Thoracic aorta (tissue), 2 donors: ENCODE measurements around the gene THRB. TPM values are rescaled to one million over a fixed set of nuclear protein-coding genes. Genes with fewer than 3 reads are reported as not detected.

Experiments used
- ATAC-seq: fragments of 150-250 bp; one replicate; pipeline ENCODE4 v1.8.0; 2017; ENCODE audit warnings: low read depth; ENCODE audit not compliant: insufficient number of reproducible peaks, low FRiP score
- DNase-seq: peaks from one replicate; pipeline ENCODE4 v3.0.0-alpha.2; 2020; ENCODE audit warnings: low spot score
- H3K27ac ChIP-seq, 2 donors: fragments of 200-600 bp; sonication (generic); 1 replicate in 1 of 2; 2 replicates in 1 of 2; pipeline ENCODE4 v1.5.1; 2016; ENCODE audit warnings: mild to moderate bottlenecking in 2 of 2, moderate library complexity in 2 of 2
- H3K27me3 ChIP-seq: fragments of 200-600 bp; sonication (generic); replicated peaks from 2 replicates; pipeline ENCODE4 v1.6.0; 2016; ENCODE audit warnings: mild to moderate bottlenecking; ENCODE audit not compliant: insufficient read depth
- H3K36me3 ChIP-seq: fragments of 200-600 bp; sonication (generic); one replicate; pipeline ENCODE4 v1.5.1; 2016
- H3K4me1 ChIP-seq, 2 donors: fragments of 200-600 bp; sonication (generic); 1 replicate in 1 of 2; 2 replicates in 1 of 2; pipeline versions ENCODE4 v1.5.1 to v1.6.0; 2016; ENCODE audit warnings: low read depth in 2 of 2, mild to moderate bottlenecking in 1 of 2; ENCODE audit not compliant: control insufficient read depth in 1 of 2
- H3K4me3 ChIP-seq: fragments of 200-600 bp; sonication (generic); 2 replicates; pipeline ENCODE4 v1.5.1; 2016; ENCODE audit warnings: mild to moderate bottlenecking
- H3K9me3 ChIP-seq: fragments of 200-600 bp; sonication (generic); 2 replicates; pipeline ENCODE4 v1.5.1; 2016
- CTCF ChIP-seq: fragments of 200-600 bp; sonication (generic); IDR thresholded peaks from one replicate; pipeline ENCODE4 v1.5.1; 2019; ENCODE audit warnings: antibody characterized with exemption
- total RNA-seq, 2 donors: library from RNA; depleted of rRNA; stranded (reverse); fragments of >200 nt; gene quantifications; one replicate each; pipeline versions ENCODE4 v1.1.0 to v1.2.3, GENCODE V29; 2016

THRB gene
- total RNA-seq, 2 donors from 2014 or later, result 40.3 to 65.6 TPM

- no peak overlapping the region for H3K4me3 ChIP-seq
- no peaks in the 10 kb centered on the region for H3K9me3 ChIP-seq
- no peaks in the 10 kb centered on the region for H3K36me3 ChIP-seq
- H3K27ac ChIP-seq, result no peak overlapping the region
- ATAC-seq, result no peak
- no peak for TF ChIP-seq CTCF
- no peaks in the 10 kb centered on the region for H3K27me3 ChIP-seq
- no peaks in the 10 kb centered on the region for H3K4me1 ChIP-seq
- DNase-seq, result no peak
Observed at GRCh38 chr3:24111711-24112110, 382.9 kb downstream of the THRB start.

GRCh38 chr3:24110051-24110450, 384.6 kb downstream of the THRB start:
- ATAC-seq (no peak), DNase-seq (no peak)
- Histone ChIP-seq H3K27ac (no peak overlapping the region), H3K4me1 (no peaks in the 10 kb centered on the region), H3K27me3 (no peaks in the 10 kb centered on the region), H3K36me3 (no peaks in the 10 kb centered on the region), H3K4me3 (no peak overlapping the region), H3K9me3 (no peaks in the 10 kb centered on the region)
- TF ChIP-seq CTCF, result no peak

- H3K27me3 ChIP-seq, result no peaks in the 10 kb centered on the region
- no peak for TF ChIP-seq CTCF
- H3K4me1 ChIP-seq, result peaks cover 11 to 15% of the 10 kb centered on the region in 2 donors
- no peaks in the 10 kb centered on the region for H3K36me3 ChIP-seq
- ATAC-seq (no peak), DNase-seq (no peak)
- no peak overlapping the region for H3K4me3 ChIP-seq
- H3K27ac ChIP-seq, result no peak overlapping the region
- no peaks in the 10 kb centered on the region for H3K9me3 ChIP-seq
Observed at GRCh38 chr3:24101676-24102168, 392.9 kb downstream of the THRB start.

- Histone ChIP-seq H3K4me1 (peaks cover 15 to 24% of the 10 kb centered on the region in 2 donors), H3K27me3 (no peaks in the 10 kb centered on the region), H3K9me3 (no peaks in the 10 kb centered on the region), H3K4me3 (no peak overlapping the region), H3K36me3 (no peaks in the 10 kb centered on the region), H3K27ac (no peak overlapping the region)
- DNase-seq (no peak), ATAC-seq (no peak)
- no peak for TF ChIP-seq CTCF
Observed at GRCh38 chr3:24100696-24101402, 393.8 kb downstream of the THRB start.

- H3K9me3 ChIP-seq, result no peaks in the 10 kb centered on the region
- TF ChIP-seq CTCF, result no peak
- H3K4me3 ChIP-seq, result peak overlapping the region; percentile 31
- no peak for DNase-seq
- peak overlapping the region; percentile 28 to 35 for H3K27ac ChIP-seq
- H3K36me3 ChIP-seq, result no peaks in the 10 kb centered on the region
- no peak for ATAC-seq
- H3K4me1 ChIP-seq, result peaks cover 17 to 27% of the 10 kb centered on the region in 2 donors
- H3K27me3 ChIP-seq, result no peaks in the 10 kb centered on the region
Observed at GRCh38 chr3:24096695-24097290, 397.9 kb downstream of the THRB start.
